Breast epithelium (tissue), 3 donors: ENCODE data around the gene PHYKPL.

ENCODE experiments used
- POLR2A ChIP-seq: fragments of 450-650 bp; IDR thresholded peaks from one replicate; pipeline ENCODE4 v1.6.1; 2016; ENCODE audit warnings: antibody characterized with exemption, mild to moderate bottlenecking, moderate library complexity
- TF ChIP-seq, protein P1 (sequence below), 3 donors: fragments of 450-650 bp; IDR thresholded peaks; one replicate each; pipeline ENCODE4 v1.5.1; 2016 to 2017; ENCODE audit warnings: antibody characterized with exemption in 3 of 3, mild to moderate bottlenecking in 3 of 3, moderate library complexity in 3 of 3

- TF ChIP-seq, protein P1, sequence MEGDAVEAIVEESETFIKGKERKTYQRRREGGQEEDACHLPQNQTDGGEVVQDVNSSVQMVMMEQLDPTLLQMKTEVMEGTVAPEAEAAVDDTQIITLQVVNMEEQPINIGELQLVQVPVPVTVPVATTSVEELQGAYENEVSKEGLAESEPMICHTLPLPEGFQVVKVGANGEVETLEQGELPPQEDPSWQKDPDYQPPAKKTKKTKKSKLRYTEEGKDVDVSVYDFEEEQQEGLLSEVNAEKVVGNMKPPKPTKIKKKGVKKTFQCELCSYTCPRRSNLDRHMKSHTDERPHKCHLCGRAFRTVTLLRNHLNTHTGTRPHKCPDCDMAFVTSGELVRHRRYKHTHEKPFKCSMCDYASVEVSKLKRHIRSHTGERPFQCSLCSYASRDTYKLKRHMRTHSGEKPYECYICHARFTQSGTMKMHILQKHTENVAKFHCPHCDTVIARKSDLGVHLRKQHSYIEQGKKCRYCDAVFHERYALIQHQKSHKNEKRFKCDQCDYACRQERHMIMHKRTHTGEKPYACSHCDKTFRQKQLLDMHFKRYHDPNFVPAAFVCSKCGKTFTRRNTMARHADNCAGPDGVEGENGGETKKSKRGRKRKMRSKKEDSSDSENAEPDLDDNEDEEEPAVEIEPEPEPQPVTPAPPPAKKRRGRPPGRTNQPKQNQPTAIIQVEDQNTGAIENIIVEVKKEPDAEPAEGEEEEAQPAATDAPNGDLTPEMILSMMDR (IDR thresholded peaks at IDR 0.05) = no peak
- no peak for TF ChIP-seq POLR2A
Observed at GRCh38 chr5:178229861-178230260, 2.7 kb downstream of the PHYKPL start.
